Measurements from ENCODE around the gene ZNF445. TPM values are rescaled to one million over a fixed set of nuclear protein-coding genes. Genes with fewer than 3 reads are reported as not detected.
"Not testable (repeated sequence)": the region's sequence is repeated elsewhere in the genome, so short reads cannot be mapped to it uniquely, and the experiment has no call there.

ZNF445 gene
- total and polyA plus RNA-seq, 10 donors, result 1.2 to 29.0 (median 16.9) TPM

DNA sequence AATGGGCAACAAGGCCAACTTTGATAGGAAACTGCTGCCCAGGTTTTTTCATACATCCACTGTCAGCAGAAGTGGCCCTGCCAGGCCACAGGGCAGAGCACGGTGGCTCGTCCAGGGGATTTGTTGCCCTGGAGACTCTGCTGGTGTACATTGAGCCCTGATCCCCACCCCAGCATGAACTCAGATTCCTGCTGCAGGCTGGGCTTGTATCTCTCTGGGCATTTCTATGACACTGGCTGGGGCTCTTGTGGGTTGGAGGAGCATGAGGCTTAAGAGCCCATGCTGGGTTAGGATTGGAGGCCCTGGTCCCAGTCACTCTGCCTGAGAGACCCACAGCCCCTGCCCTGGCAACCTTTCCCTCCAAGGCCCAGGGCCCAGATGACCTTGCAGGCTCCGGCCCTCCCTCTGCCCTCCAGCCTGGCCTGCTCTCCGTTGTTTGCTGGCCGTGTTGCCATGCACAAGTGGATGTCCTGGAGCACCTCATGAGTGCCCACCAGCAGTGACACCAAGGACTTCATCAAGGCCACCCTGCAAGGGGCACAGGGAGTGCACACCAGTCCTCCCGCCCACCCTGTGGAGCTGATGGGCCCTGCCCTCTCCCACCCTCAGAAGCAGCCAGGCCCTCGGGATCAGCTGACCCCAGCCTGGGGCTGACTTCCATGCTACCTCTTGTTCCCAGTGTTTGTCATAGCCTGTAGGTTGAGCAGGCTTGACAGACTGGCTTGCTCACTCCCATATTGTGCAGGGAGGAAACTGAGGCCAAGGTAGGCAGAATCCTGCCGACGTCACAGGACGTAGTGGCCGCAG is 58.2 kb downstream of the ZNF445 start:
- Histone ChIP-seq H3K4me3 (no peak overlapping the region), H3K27me3 (replicated peaks in 1 of 7) (no peaks in the 10 kb centered on the region), H3K4me1 (no peaks in the 10 kb centered on the region), H3K27ac (no peak overlapping the region), H3K36me3 (peaks cover 0 to 28% (median 0%) of the 10 kb centered on the region in 6 donors), H3K9me3 (no peaks in the 10 kb centered on the region)
- intact Hi-C loops (cut with DNase I; ENCODE audit: low total_unique reads), result no loop called here
- 64 to 83% (median 78%) methylated on average over 9 to 11 of the region's 11 CpGs for WGBS, 5 donors
- DNase-seq, result no peak
- TF ChIP-seq CTCF (IDR thresholded peaks at IDR 0.05 in 8 of 11, conservative IDR thresholded peaks at IDR 0.05 in 3 of 11) (no peak), POLR2AphosphoS5 (IDR thresholded peaks at IDR 0.05) (no peak), POLR2A (IDR thresholded peaks at IDR 0.05) (no peak)

DNA sequence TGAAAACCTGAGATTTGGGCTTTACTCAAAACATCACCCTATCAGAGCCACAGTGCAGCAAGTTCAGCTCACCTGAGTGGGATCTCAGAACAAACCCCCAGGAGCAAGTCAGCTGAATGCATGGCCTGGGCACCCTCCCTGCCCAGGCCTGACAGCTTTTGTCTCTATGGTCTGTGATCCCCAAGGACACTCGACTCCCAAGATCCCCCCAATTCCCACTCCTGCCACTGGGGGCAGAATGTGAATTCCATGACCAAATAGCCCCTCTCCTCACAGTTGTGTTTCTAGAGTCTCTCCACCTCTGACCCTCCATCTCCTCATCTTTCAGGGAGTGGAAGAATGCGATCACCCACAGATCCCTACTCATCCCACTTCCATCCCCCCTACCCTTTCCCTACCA is 58.9 kb downstream of the ZNF445 start:
- TF ChIP-seq POLR2AphosphoS5 (IDR thresholded peaks at IDR 0.05), result no peak
- peak in 1 of 11 experiments; percentile 17 for TF ChIP-seq CTCF (IDR thresholded peaks at IDR 0.05 in 8 of 11, conservative IDR thresholded peaks at IDR 0.05 in 3 of 11)
- no peak for TF ChIP-seq POLR2A (IDR thresholded peaks at IDR 0.05)
- 62 to 93% (median 88%) methylated on average over 2 of the region's 2 CpGs for whole genome bisulfite sequencing, 5 donors
- intact Hi-C loops (cut with DNase I; ENCODE audit: low total_unique reads), result no loop called here

GRCh38 chr3:44418118-44418517 is 59.4 kb downstream of the ZNF445 start:
- H3K27me3 ChIP-seq (replicated peaks in 1 of 7); H3K4me3 ChIP-seq; H3K9me3 ChIP-seq; H3K27ac ChIP-seq; DNase-seq; H3K4me1 ChIP-seq; intact Hi-C loops (cut with DNase I; ENCODE audit: low total_unique reads): not testable (repeated sequence)
- WGBS, 5 donors, result 85 to 96% (median 90%) methylated on average over 4 of the region's 4 CpGs
- peaks cover 0 to 28% (median 0%) of the 10 kb centered on the region in 6 donors for H3K36me3 ChIP-seq

More for the DNA sequence above, 58.9 kb downstream of the ZNF445 start:
- Histone ChIP-seq H3K27me3 (replicated peaks in 1 of 7) (no peaks in the 10 kb centered on the region), H3K9me3 (no peaks in the 10 kb centered on the region), H3K36me3 (peaks cover 0 to 28% (median 0%) of the 10 kb centered on the region in 6 donors), H3K4me3 (no peak overlapping the region), H3K4me1 (no peaks in the 10 kb centered on the region), H3K27ac (no peak overlapping the region)
- no peak for DNase-seq

- DNase-seq, result no peak
- TF ChIP-seq POLR2A (IDR thresholded peaks at IDR 0.05) (no peak), POLR2AphosphoS5 (IDR thresholded peaks at IDR 0.05) (no peak)
- H3K4me1 ChIP-seq, result peaks cover 0 to 17% (median 0%) of the 10 kb centered on the region in 6 donors
- no peak overlapping the region for H3K4me3 ChIP-seq
- H3K27ac ChIP-seq, result no peak overlapping the region
- H3K27me3 ChIP-seq (replicated peaks in 1 of 7), result no peaks in the 10 kb centered on the region
- H3K36me3 ChIP-seq, result peaks cover 0 to 26% (median 0%) of the 10 kb centered on the region in 6 donors
- 86 to 98% (median 92%) methylated on average over 9 to 11 of the region's 11 CpGs for WGBS, 5 donors
- no peaks in the 10 kb centered on the region for H3K9me3 ChIP-seq
- intact Hi-C loops (cut with DNase I; ENCODE audit: low total_unique reads), result no loop called here
Measured at GRCh38 chr3:44416031-44417030, 61.1 kb downstream of the ZNF445 start.
